Measurements from ENCODE around the gene TMEM30B.
"Not testable (repeated sequence)": the region's sequence is repeated elsewhere in the genome, so short reads cannot be mapped to it uniquely, and the experiment has no call there.

Gene TMEM30B

GRCh38 chr14:61246721-61247120 is 34.4 kb downstream of the TMEM30B start:
- Histone ChIP-seq H3K36me3 (ENCODE audit: control insufficient read depth in 1 of 2, insufficient read depth in 2 of 2, low read length in 2 of 2) (no peaks in the 10 kb centered on the region), H3K4me3 (ENCODE audit: low read depth in 1 of 2, low read length in 2 of 2) (no peak overlapping the region), H3K9ac (ENCODE audit: low read depth in 1 of 2, low read length in 2 of 2) (no peak overlapping the region), H3K27me3 (ENCODE audit: control insufficient read depth in 1 of 2, insufficient read depth in 2 of 2, low read length in 2 of 2) (no peaks in the 10 kb centered on the region), H3K9me3 (ENCODE audit: control insufficient read depth in 1 of 2, low read length in 2 of 2) (no peaks in the 10 kb centered on the region), H3K4me1 (ENCODE audit: control insufficient read depth in 1 of 2, insufficient read depth in 2 of 2, low read length in 2 of 2) (no peaks in the 10 kb centered on the region), H3K27ac (ENCODE audit: low read depth, low read length) (no peak overlapping the region)

GRCh38 chr14:61244009-61244408 is 37.1 kb downstream of the TMEM30B start:
- Histone ChIP-seq H3K27ac (ENCODE audit: low read depth, low read length) (no peak overlapping the region), H3K9me3 (ENCODE audit: control insufficient read depth in 1 of 2, low read length in 2 of 2) (peaks cover 8 to 10% of the 10 kb centered on the region in 2 donors), H3K27me3 (ENCODE audit: control insufficient read depth in 1 of 2, insufficient read depth in 2 of 2, low read length in 2 of 2) (no peaks in the 10 kb centered on the region), H3K4me1 (ENCODE audit: control insufficient read depth in 1 of 2, insufficient read depth in 2 of 2, low read length in 2 of 2) (no peaks in the 10 kb centered on the region), H3K36me3 (ENCODE audit: control insufficient read depth in 1 of 2, insufficient read depth in 2 of 2, low read length in 2 of 2) (no peaks in the 10 kb centered on the region), H3K4me3 (ENCODE audit: low read depth in 1 of 2, low read length in 2 of 2) (no peak overlapping the region), H3K9ac (ENCODE audit: low read depth in 1 of 2, low read length in 2 of 2) (no peak overlapping the region)

- Histone ChIP-seq H3K27me3 (ENCODE audit: control insufficient read depth in 1 of 2, insufficient read depth in 2 of 2, low read length in 2 of 2) (no peaks in the 10 kb centered on the region), H3K9me3 (ENCODE audit: control insufficient read depth in 1 of 2, low read length in 2 of 2) (peaks cover 8 to 10% of the 10 kb centered on the region in 2 donors), H3K4me1 (ENCODE audit: control insufficient read depth in 1 of 2, insufficient read depth in 2 of 2, low read length in 2 of 2) (no peaks in the 10 kb centered on the region), H3K27ac (ENCODE audit: low read depth, low read length) (no peak overlapping the region), H3K36me3 (ENCODE audit: control insufficient read depth in 1 of 2, insufficient read depth in 2 of 2, low read length in 2 of 2) (no peaks in the 10 kb centered on the region), H3K4me3 (ENCODE audit: low read depth in 1 of 2, low read length in 2 of 2) (no peak overlapping the region), H3K9ac (ENCODE audit: low read depth in 1 of 2, low read length in 2 of 2) (no peak overlapping the region)
These were observed 40.9 kb downstream of the TMEM30B start for GRCh38 chr14:61240206-61240605.

GRCh38 chr14:61239285-61239684 is 41.9 kb downstream of the TMEM30B start:
- not testable (repeated sequence) for H3K36me3 ChIP-seq (ENCODE audit: control insufficient read depth in 1 of 2, insufficient read depth in 2 of 2, low read length in 2 of 2); H3K4me3 ChIP-seq (ENCODE audit: low read depth in 1 of 2, low read length in 2 of 2); H3K9ac ChIP-seq (ENCODE audit: low read depth in 1 of 2, low read length in 2 of 2); H3K27ac ChIP-seq (ENCODE audit: low read depth, low read length); H3K9me3 ChIP-seq (ENCODE audit: control insufficient read depth in 1 of 2, low read length in 2 of 2); H3K4me1 ChIP-seq (ENCODE audit: control insufficient read depth in 1 of 2, insufficient read depth in 2 of 2, low read length in 2 of 2); H3K27me3 ChIP-seq (ENCODE audit: control insufficient read depth in 1 of 2, insufficient read depth in 2 of 2, low read length in 2 of 2)

- Histone ChIP-seq H3K36me3 (ENCODE audit: control insufficient read depth in 1 of 2, insufficient read depth in 2 of 2, low read length in 2 of 2) (no peaks in the 10 kb centered on the region), H3K4me3 (ENCODE audit: low read depth in 1 of 2, low read length in 2 of 2) (no peak overlapping the region), H3K27ac (ENCODE audit: low read depth, low read length) (no peak overlapping the region), H3K9me3 (ENCODE audit: control insufficient read depth in 1 of 2, low read length in 2 of 2) (peaks cover 8 to 10% of the 10 kb centered on the region in 2 donors), H3K4me1 (ENCODE audit: control insufficient read depth in 1 of 2, insufficient read depth in 2 of 2, low read length in 2 of 2) (no peaks in the 10 kb centered on the region), H3K27me3 (ENCODE audit: control insufficient read depth in 1 of 2, insufficient read depth in 2 of 2, low read length in 2 of 2) (no peaks in the 10 kb centered on the region), H3K9ac (ENCODE audit: low read depth in 1 of 2, low read length in 2 of 2) (no peak overlapping the region)
These were observed 42.4 kb downstream of the TMEM30B start for GRCh38 chr14:61238611-61239245.

- Histone ChIP-seq H3K36me3 (ENCODE audit: control insufficient read depth in 1 of 2, insufficient read depth in 2 of 2, low read length in 2 of 2) (no peaks in the 10 kb centered on the region), H3K27ac (ENCODE audit: low read depth, low read length) (no peak overlapping the region), H3K27me3 (ENCODE audit: control insufficient read depth in 1 of 2, insufficient read depth in 2 of 2, low read length in 2 of 2) (no peaks in the 10 kb centered on the region), H3K9me3 (ENCODE audit: control insufficient read depth in 1 of 2, low read length in 2 of 2) (no peaks in the 10 kb centered on the region), H3K9ac (ENCODE audit: low read depth in 1 of 2, low read length in 2 of 2) (no peak overlapping the region), H3K4me1 (ENCODE audit: control insufficient read depth in 1 of 2, insufficient read depth in 2 of 2, low read length in 2 of 2) (no peaks in the 10 kb centered on the region), H3K4me3 (ENCODE audit: low read depth in 1 of 2, low read length in 2 of 2) (no peak overlapping the region)
These were observed 46.8 kb downstream of the TMEM30B start for GRCh38 chr14:61234215-61234916.

- H3K9me3 ChIP-seq (ENCODE audit: control insufficient read depth in 1 of 2, low read length in 2 of 2) = no peaks in the 10 kb centered on the region
- H3K4me1 ChIP-seq (ENCODE audit: control insufficient read depth in 1 of 2, insufficient read depth in 2 of 2, low read length in 2 of 2) = no peaks in the 10 kb centered on the region
- no peak overlapping the region for H3K27ac ChIP-seq (ENCODE audit: low read depth, low read length)
- no peaks in the 10 kb centered on the region for H3K36me3 ChIP-seq (ENCODE audit: control insufficient read depth in 1 of 2, insufficient read depth in 2 of 2, low read length in 2 of 2)
- no peaks in the 10 kb centered on the region for H3K27me3 ChIP-seq (ENCODE audit: control insufficient read depth in 1 of 2, insufficient read depth in 2 of 2, low read length in 2 of 2)
- no peak overlapping the region for H3K9ac ChIP-seq (ENCODE audit: low read depth in 1 of 2, low read length in 2 of 2)
- no peak overlapping the region for H3K4me3 ChIP-seq (ENCODE audit: low read depth in 1 of 2, low read length in 2 of 2)
These were observed 47.6 kb downstream of the TMEM30B start for GRCh38 chr14:61233436-61233956.

- no peak overlapping the region for H3K9ac ChIP-seq (ENCODE audit: low read depth in 1 of 2, low read length in 2 of 2)
- H3K4me1 ChIP-seq (ENCODE audit: control insufficient read depth in 1 of 2, insufficient read depth in 2 of 2, low read length in 2 of 2) = no peaks in the 10 kb centered on the region
- H3K4me3 ChIP-seq (ENCODE audit: low read depth in 1 of 2, low read length in 2 of 2) = no peak overlapping the region
- H3K27me3 ChIP-seq (ENCODE audit: control insufficient read depth in 1 of 2, insufficient read depth in 2 of 2, low read length in 2 of 2) = no peaks in the 10 kb centered on the region
- H3K27ac ChIP-seq (ENCODE audit: low read depth, low read length) = no peak overlapping the region
- no peaks in the 10 kb centered on the region for H3K36me3 ChIP-seq (ENCODE audit: control insufficient read depth in 1 of 2, insufficient read depth in 2 of 2, low read length in 2 of 2)
- no peaks in the 10 kb centered on the region for H3K9me3 ChIP-seq (ENCODE audit: control insufficient read depth in 1 of 2, low read length in 2 of 2)
These were observed 49.3 kb downstream of the TMEM30B start for GRCh38 chr14:61231810-61232209.

- H3K4me1 ChIP-seq (ENCODE audit: control insufficient read depth in 1 of 2, insufficient read depth in 2 of 2, low read length in 2 of 2) = no peaks in the 10 kb centered on the region
- no peaks in the 10 kb centered on the region for H3K27me3 ChIP-seq (ENCODE audit: control insufficient read depth in 1 of 2, insufficient read depth in 2 of 2, low read length in 2 of 2)
- no peaks in the 10 kb centered on the region for H3K36me3 ChIP-seq (ENCODE audit: control insufficient read depth in 1 of 2, insufficient read depth in 2 of 2, low read length in 2 of 2)
- no peak overlapping the region for H3K4me3 ChIP-seq (ENCODE audit: low read depth in 1 of 2, low read length in 2 of 2)
- no peak overlapping the region for H3K27ac ChIP-seq (ENCODE audit: low read depth, low read length)
- no peak overlapping the region for H3K9ac ChIP-seq (ENCODE audit: low read depth in 1 of 2, low read length in 2 of 2)
- H3K9me3 ChIP-seq (ENCODE audit: control insufficient read depth in 1 of 2, low read length in 2 of 2) = no peaks in the 10 kb centered on the region
These were observed 51.2 kb downstream of the TMEM30B start for GRCh38 chr14:61229981-61230380.

GRCh38 chr14:61229475-61229888 is 51.7 kb downstream of the TMEM30B start:
- no peak overlapping the region for H3K27ac ChIP-seq (ENCODE audit: low read depth, low read length)
- H3K4me3 ChIP-seq (ENCODE audit: low read depth in 1 of 2, low read length in 2 of 2) = no peak overlapping the region
- no peaks in the 10 kb centered on the region for H3K4me1 ChIP-seq (ENCODE audit: control insufficient read depth in 1 of 2, insufficient read depth in 2 of 2, low read length in 2 of 2)
- H3K36me3 ChIP-seq (ENCODE audit: control insufficient read depth in 1 of 2, insufficient read depth in 2 of 2, low read length in 2 of 2) = no peaks in the 10 kb centered on the region
- H3K9ac ChIP-seq (ENCODE audit: low read depth in 1 of 2, low read length in 2 of 2) = no peak overlapping the region
- no peaks in the 10 kb centered on the region for H3K9me3 ChIP-seq (ENCODE audit: control insufficient read depth in 1 of 2, low read length in 2 of 2)
- no peaks in the 10 kb centered on the region for H3K27me3 ChIP-seq (ENCODE audit: control insufficient read depth in 1 of 2, insufficient read depth in 2 of 2, low read length in 2 of 2)

Measured in duodenal mucosa (tissue), 2 donors.